Upper lobe of left lung (tissue), 4 donors: ENCODE data around the gene ADSL.

Source experiments
- CTCF ChIP-seq, 6 experiments: fragments of 450-650 bp in 4 of 6; fragments of 200-600 bp in 2 of 6; sonication (generic) in 2 of 6; IDR thresholded peaks; one replicate each; pipeline ENCODE4 v1.5.1; 2016 to 2019; ENCODE audit warnings: antibody characterized with exemption in 6 of 6
- EP300 ChIP-seq, 4 donors: sonication (generic); formaldehyde crosslinking; IDR thresholded peaks; one replicate each; pipeline ENCODE4 v1.5.1; 2017; ENCODE audit warnings: antibody characterized with exemption in 4 of 4, control low read depth in 2 of 4
- POLR2AphosphoS5 ChIP-seq, 2 donors: sonication (generic); formaldehyde crosslinking; IDR thresholded peaks; one replicate each; pipeline ENCODE4 v1.5.1; 2017; ENCODE audit warnings: antibody characterized with exemption in 2 of 2

- no peak for TF ChIP-seq EP300 (IDR thresholded peaks at IDR 0.05)
- TF ChIP-seq CTCF (IDR thresholded peaks at IDR 0.05), result no peak
- no peak for TF ChIP-seq POLR2AphosphoS5 (IDR thresholded peaks at IDR 0.05)
Measured at GRCh38 chr22:40309631-40310030, 36.7 kb upstream of the ADSL start.
